Endothelial cell of umbilical vein (primary cell): ENCODE results near the gene SLC25A27. TPM values are rescaled to one million over a fixed set of nuclear protein-coding genes. Genes with fewer than 3 reads are reported as not detected.

ENCODE experiments used
- Bru-seq: library from RNA; stranded (reverse); fragments of 400-500 nt; gene quantifications from one replicate; lab custom pipeline; 2021; lab: Mats Ljungman, UMichigan
- BruChase-seq, 2 experiments: library from RNA; stranded (reverse); fragments of 400-500 nt; gene quantifications; one replicate each; lab custom pipeline; 2021; lab: Mats Ljungman, UMichigan
- BruUV-seq: library from RNA; stranded (reverse); fragments of 400-500 nt; replicated peaks from 2 replicates; lab custom pipeline; 2021; lab: Mats Ljungman, UMichigan
- CTCF ChIA-PET: fragments of 300-600, 350-600 bp; sonication (Branson Sonifier 250); formaldehyde crosslinking; loops from one replicate; lab custom pipeline; 2021; ENCODE audit warnings: antibody characterized with exemption, inconsistent platforms; lab: Charles Lee
- POLR2A ChIA-PET: fragments of 300-600, 350-600 bp; sonication (Branson Sonifier 250); formaldehyde crosslinking; loops from one replicate; lab custom pipeline; 2021; ENCODE audit warnings: antibody characterized with exemption, inconsistent platforms; lab: Charles Lee
- DNase-seq: peaks from one replicate; pipeline ENCODE4 v3.0.0-alpha.2; 2011; ENCODE audit warnings: low read depth, low spot score
- FAIRE-seq: peaks from 2 replicates; lab custom pipeline; 2011; peaks lifted over from hg19 to GRCh38; lab: Jason Lieb, UNC
- H2AFZ ChIP-seq: 2 replicates; pipeline ENCODE4 v1.6.0; 2012; ENCODE audit warnings: low read depth, low read length, control low read depth, inconsistent platforms
- H3K27ac ChIP-seq: 2 replicates; pipeline ENCODE4 v1.5.1; 2011; ENCODE audit warnings: low read depth, mild to moderate bottlenecking, control low read depth, low read length, moderate library complexity; ENCODE audit not compliant: insufficient read depth
- H3K27me3 ChIP-seq, 2 experiments: 2 replicates each; pipeline versions ENCODE4 v1.6.0 to v1.6.1; 2011; ENCODE audit warnings: low read length in 2 of 2, mixed read lengths in 1 of 2; ENCODE audit not compliant: control insufficient read depth in 2 of 2, insufficient read depth in 2 of 2
- H3K36me3 ChIP-seq, 2 experiments: 2 replicates in 1 of 2; 3 replicates in 1 of 2; pipeline ENCODE4 v1.5.1; 2011; ENCODE audit warnings: low read length in 2 of 2, mild to moderate bottlenecking in 1 of 2, moderate library complexity in 1 of 2; ENCODE audit not compliant: control insufficient read depth in 2 of 2, insufficient read depth in 2 of 2; ENCODE audit errors: extremely low read depth in 1 of 2
- H3K4me1 ChIP-seq: 3 replicates; pipeline ENCODE4 v1.5.1; 2011; ENCODE audit warnings: mild to moderate bottlenecking, low read length; ENCODE audit not compliant: control insufficient read depth, insufficient read depth; ENCODE audit errors: extremely low read depth
- H3K4me2 ChIP-seq: 2 replicates; pipeline ENCODE4 v1.6.1; 2011; ENCODE audit warnings: low read length, control low read depth, mixed read lengths; ENCODE audit not compliant: insufficient read depth
- H3K4me3 ChIP-seq, 3 experiments: fragments of 200-600 bp in 1 of 3; sonication (generic), shearing (Covaris generic) in 1 of 3; replicated peaks in 1 of 3; 2 replicates each; pipeline ENCODE4 v1.5.1; 2011 to 2016; ENCODE audit warnings: control low read depth in 3 of 3, low read length in 3 of 3, mild to moderate bottlenecking in 2 of 3, inconsistent platforms in 1 of 3, low read depth in 1 of 3, moderate library complexity in 1 of 3; ENCODE audit not compliant: insufficient read depth in 1 of 3
- H3K79me2 ChIP-seq: 2 replicates; pipeline ENCODE4 v1.6.0; 2012; ENCODE audit warnings: low read length, inconsistent platforms; ENCODE audit not compliant: control insufficient read depth, insufficient read depth
- H3K9ac ChIP-seq: replicated peaks from 2 replicates; pipeline ENCODE3; 2011; ENCODE audit warnings: low read length, control low read depth; ENCODE audit not compliant: insufficient read depth; ENCODE audit errors: extremely low read depth
- H3K9me1 ChIP-seq: replicated peaks from 3 replicates; pipeline ENCODE4 v1.6.0; 2011; ENCODE audit warnings: mild to moderate bottlenecking, low read length; ENCODE audit not compliant: control insufficient read depth, insufficient read depth; ENCODE audit errors: extremely low read depth
- H3K9me3 ChIP-seq: replicated peaks from 2 replicates; pipeline ENCODE4 v1.5.1; 2012; ENCODE audit warnings: low read length, inconsistent platforms; ENCODE audit not compliant: control insufficient read depth, insufficient read depth
- H4K20me1 ChIP-seq: replicated peaks from 2 replicates; pipeline ENCODE3; 2011; ENCODE audit warnings: mild to moderate bottlenecking, low read length; ENCODE audit not compliant: control insufficient read depth, insufficient read depth; ENCODE audit errors: extremely low read depth
- CTCF ChIP-seq, 2 donors: IDR thresholded peaks; 1 replicate in 1 of 2; 2 replicates in 1 of 2; pipeline ENCODE4 v1.5.1; 2011; ENCODE audit warnings: low read length in 2 of 2, mild to moderate bottlenecking in 2 of 2, moderate library complexity in 2 of 2, control low read depth in 1 of 2, inconsistent platforms in 1 of 2, low read depth in 1 of 2; ENCODE audit not compliant: insufficient read depth in 1 of 2; ENCODE audit errors: extremely low read depth in 1 of 2
- EZH2 ChIP-seq: IDR thresholded peaks from 2 replicates; pipeline ENCODE4 v1.6.1; 2012; ENCODE audit warnings: borderline replicate concordance, low read depth, mild to moderate bottlenecking, moderate library complexity, low read length, inconsistent platforms; ENCODE audit not compliant: severe bottlenecking
- FOS ChIP-seq: IDR thresholded peaks from 2 replicates; pipeline ENCODE4 v1.6.1; 2011; ENCODE audit warnings: mild to moderate bottlenecking, low read length, moderate library complexity, borderline replicate concordance; ENCODE audit not compliant: insufficient read depth
- GATA2 ChIP-seq: IDR thresholded peaks from 2 replicates; pipeline ENCODE4 v1.7.0; 2011; ENCODE audit warnings: low read depth, mild to moderate bottlenecking, moderate library complexity, mixed read lengths, low read length; ENCODE audit not compliant: insufficient read length, insufficient read depth
- JUN ChIP-seq: IDR thresholded peaks from 2 replicates; pipeline ENCODE4 v1.6.1; 2011; ENCODE audit warnings: borderline replicate concordance, low read depth; ENCODE audit not compliant: insufficient read length, insufficient read depth
- MAX ChIP-seq: IDR thresholded peaks from 2 replicates; pipeline ENCODE4 v1.6.1; 2011; ENCODE audit not compliant: insufficient read depth, insufficient read length
- MYC ChIP-seq: IDR thresholded peaks from one replicate; pipeline ENCODE4 v1.6.1; 2011; ENCODE audit warnings: mild to moderate bottlenecking, low read depth, low read length
- POLR2A ChIP-seq: IDR thresholded peaks from 2 replicates; pipeline ENCODE4 v1.6.1; 2012; ENCODE audit warnings: low read depth, mild to moderate bottlenecking, control low read depth, low read length
- POLR2AphosphoS5 ChIP-seq: IDR thresholded peaks from 2 replicates; pipeline ENCODE4 v1.6.1; 2012; ENCODE audit warnings: low read depth, mild to moderate bottlenecking, control low read depth, low read length, moderate library complexity; ENCODE audit not compliant: insufficient read depth
- dilution Hi-C: fragments of 300-500 bp; cut with MboI; formaldehyde crosslinking; loops from one replicate; pipeline ENCODE4 v1.15.0; 2019; ENCODE audit warnings: low sequenced_read_pairs; ENCODE audit not compliant: extremely low pct_ligation_motif_present
- intact Hi-C: fragments of 100-400 bp; cut with micrococcal nuclease; formaldehyde crosslinking; loops from one replicate; pipeline ENCODE4 v1.10.0; 2022
- long read RNA-seq: library from polyadenylated mRNA; stranded (forward); transcript quantifications from one replicate; pipeline ENCODE4 v2.0.0, GENCODE V29; 2021
- polyA minus RNA-seq, 3 experiments: library from RNA; depleted of rRNA, polyadenylated mRNA; stranded (reverse); fragments of >200 nt; gene quantifications; 1 replicate in 1 of 3; 2 replicates in 2 of 3; pipeline ENCODE4 v1.2.3, GENCODE V29; 2011
- polyA plus RNA-seq, 4 experiments: library from polyadenylated mRNA; depleted of rRNA in 3 of 4; stranded (reverse) in 3 of 4; unstranded in 1 of 4; fragments of >200 nt; gene quantifications; 2 replicates each; pipeline versions ENCODE4 v1.2.1 to v1.2.3, GENCODE V29; 2011 to 2012; ENCODE audit warnings: missing spikeins in 1 of 4
- total RNA-seq: library from RNA; stranded (reverse); gene quantifications from 2 replicates; pipeline ENCODE4 v1.2.3, GENCODE V29; 2021

SLC25A27 gene
- 3.4 and 4.0 TPM in 2 replicates for total RNA-seq
- 1.6 and 3.3 TPM in 2 replicates for polyA plus RNA-seq
- polyA plus RNA-seq (2011; cell fraction: cytosol; rRNA removed), result 0.30 and 0.65 TPM in 2 replicates
- 31.5 and 31.6 TPM in 2 replicates for polyA plus RNA-seq (2011; cell fraction: nucleus; rRNA removed)
- polyA plus RNA-seq (2012), result 0.94 and 1.4 TPM in 2 replicates
- polyA minus RNA-seq, result 2.1 and 3.0 TPM in 2 replicates
- polyA minus RNA-seq (2011; cell fraction: cytosol; rRNA and poly(A)+ RNA removed), result not detected
- polyA minus RNA-seq (2011; cell fraction: nucleus; rRNA and poly(A)+ RNA removed), result 3.9 and 9.4 TPM in 2 replicates
- percentile 39 among the genes with signal in this experiment for Bru-seq, nascent RNA
- percentile 51 among the genes with signal in this experiment for BruChase-seq, experiment 1, labeled RNA remaining after a 6-hour chase
- percentile 48 among the genes with signal in this experiment for BruChase-seq, experiment 2, labeled RNA remaining after a 2-hour chase
- long read RNA-seq, result 0 reads

GRCh38 chr6:46652603-46653438 lies at the start of gene SLC25A27, which contains the start of gene CYP39A1:
SLC25A27 (plus strand) TSS chr6:46652975; CDS start chr6:46653193, 218 bp downstream.
CYP39A1 (minus strand) TSS chr6:46652818; CDS start chr6:46652582, 236 bp downstream.
- H3K79me2 ChIP-seq, result no peaks in the 10 kb centered on the region
- intact Hi-C loops, result loop anchor here (1.0 to 5.0 kb wide), 4 partner anchors 338 to 611 kb away; partner anchors contain the start of gene ENPP4
- peak within 1 kb of the TSS; percentile 44 for H3K9ac ChIP-seq
- H3K4me1 ChIP-seq, result peaks cover 5% of the 10 kb centered on the region
- peak; percentile 89 for DNase-seq
- POLR2A ChIA-PET, result no interaction called here
- H3K9me1 ChIP-seq, result no peaks in the 10 kb centered on the region
- no TSS peak for BruUV-seq
- no peaks in the 10 kb centered on the region for H4K20me1 ChIP-seq
- dilution Hi-C loops, result no loop called here
- no peak for TF ChIP-seq MAX
- no peak for TF ChIP-seq FOS
- no peak for TF ChIP-seq GATA2
- no peak for TF ChIP-seq POLR2A
- TF ChIP-seq CTCF (IDR thresholded peaks at IDR 0.05; ENCODE audit: extremely low read depth in 1 of 2, insufficient read depth in 1 of 2, low read depth in 1 of 2, low read length in 2 of 2), result no peak
- no peak for TF ChIP-seq JUN
- no peak for TF ChIP-seq EZH2
- TF ChIP-seq MYC, result no peak
- no peak for TF ChIP-seq POLR2AphosphoS5
- no peaks in the 10 kb centered on the region for H3K9me3 ChIP-seq
- no peaks in the 10 kb centered on the region for H3K36me3 ChIP-seq
- H3K4me2 ChIP-seq, result peak within 1 kb of the TSS; percentile 92
- peak within 1 kb of the TSS; percentile 47 to 84 (median 65) for H3K4me3 ChIP-seq
- peaks cover 0 to 4% of the 10 kb centered on the region in 2 experiments for H3K27me3 ChIP-seq
- CTCF ChIA-PET, result interaction anchor here (0.6 kb wide), 1 partner anchor 127 kb away, joined by 4 read pairs; no protein-coding TSS in a partner anchor
- no peak within 1 kb of the TSS for H3K27ac ChIP-seq
- peak within 1 kb of the TSS; percentile 88 for H2AFZ ChIP-seq
- FAIRE-seq, result peak; percentile 88
